K562 (cell line): ENCODE results near the gene GNL3. TPM values are rescaled to one million over a fixed set of nuclear protein-coding genes. Genes with fewer than 3 reads are reported as not detected.

Source experiments
- ATAC-seq: fragments of 200-7000 bp; cut with Tn5 transposase; 3 replicates; pipeline ENCODE4 v1.9.1; 2020; ENCODE audit warnings: moderate library complexity
- BruUV-seq: library from RNA; stranded (reverse); fragments of 400-500 nt; replicated peaks from 2 replicates; lab custom pipeline; 2021; lab: Mats Ljungman, UMichigan
- CTCF ChIA-PET: fragments of 300-600 bp; formaldehyde crosslinking; extraction: SDS; loops from one replicate; lab custom pipeline; 2021; ENCODE audit warnings: low intra/inter-chr PET ratio; lab: Yijun Ruan, JAX
- POLR2A ChIA-PET: fragments of 300-600, 350-650 bp; sonication (Branson Sonifier 250); formaldehyde crosslinking; extraction: SDS; loops from one replicate; lab custom pipeline; 2021; ENCODE audit warnings: antibody characterized with exemption, inconsistent platforms; lab: Yijun Ruan, JAX
- DNase-seq, 4 experiments: peaks; one replicate each; pipeline versions ENCODE4 v3.0.0 to v3.0.0-alpha.2; 2011 to 2018; ENCODE audit warnings: low spot score in 3 of 4, mixed read lengths in 3 of 4; ENCODE audit errors: extremely low read depth in 1 of 4
- FAIRE-seq: peaks from 2 replicates; lab custom pipeline; 2011; peaks lifted over from hg19 to GRCh38; lab: Jason Lieb, UNC
- H2AFZ ChIP-seq: 2 replicates; pipeline ENCODE4 v1.6.0; 2011; ENCODE audit warnings: low read depth, low read length, control low read depth, inconsistent platforms
- H3K27ac ChIP-seq: fragments of 200-600 bp; 3 replicates; pipeline ENCODE4 v1.8.0; 2011; ENCODE audit warnings: low read depth, mild to moderate bottlenecking, control low read depth, inconsistent platforms, low read length, moderate library complexity, mixed read lengths; ENCODE audit errors: extremely low read depth
- H3K27me3 ChIP-seq, 2 experiments: fragments of 300-600 bp in 1 of 2; 2 replicates in 1 of 2; 3 replicates in 1 of 2; pipeline versions ENCODE4 v1.6.0 to v1.8.0; 2011; ENCODE audit warnings: inconsistent platforms in 2 of 2, low read length in 2 of 2, mild to moderate bottlenecking in 1 of 2, mixed read lengths in 1 of 2, moderate library complexity in 1 of 2; ENCODE audit not compliant: control insufficient read depth in 2 of 2, insufficient read depth in 2 of 2
- H3K36me3 ChIP-seq: fragments of 300-600 bp; 3 replicates; pipeline ENCODE4 v1.8.0; 2011; ENCODE audit warnings: mild to moderate bottlenecking, low read length, inconsistent platforms; ENCODE audit not compliant: control insufficient read depth, insufficient read depth
- H3K4me1 ChIP-seq, 2 experiments: fragments of 200-600 bp in 1 of 2; replicated peaks in 1 of 2; 2 replicates in 1 of 2; 3 replicates in 1 of 2; pipeline versions ENCODE4 v1.5.1 to v1.8.0; 2011; ENCODE audit warnings: inconsistent platforms in 2 of 2, low read length in 2 of 2, mild to moderate bottlenecking in 1 of 2, mixed read lengths in 1 of 2, moderate library complexity in 1 of 2; ENCODE audit not compliant: control insufficient read depth in 2 of 2, insufficient read depth in 2 of 2
- H3K4me2 ChIP-seq: 2 replicates; pipeline ENCODE4 v1.6.1; 2011; ENCODE audit warnings: low read length, control low read depth, inconsistent platforms, mixed read lengths; ENCODE audit not compliant: insufficient read depth
- H3K4me3 ChIP-seq: fragments of 200-600 bp; sonication (generic), shearing (Covaris generic); 2 replicates; pipeline ENCODE4 v1.5.1; 2016; ENCODE audit warnings: control low read depth, inconsistent platforms
- H3K79me2 ChIP-seq: fragments of 200-600 bp; 3 replicates; pipeline ENCODE4 v1.8.0; 2011; ENCODE audit warnings: low read length, inconsistent platforms; ENCODE audit not compliant: control insufficient read depth, insufficient read depth
- H3K9ac ChIP-seq, 2 experiments: 2 replicates each; pipeline versions ENCODE4 v1.6.0 to v1.6.1; 2011; ENCODE audit warnings: low read depth in 2 of 2, low read length in 2 of 2, control low read depth in 1 of 2, inconsistent platforms in 1 of 2, mild to moderate bottlenecking in 1 of 2, mixed read lengths in 1 of 2; ENCODE audit not compliant: insufficient read depth in 1 of 2
- H3K9me1 ChIP-seq: one replicate; pipeline ENCODE4 v1.6.0; 2011; ENCODE audit warnings: inconsistent platforms, mild to moderate bottlenecking, low read length, moderate library complexity; ENCODE audit not compliant: control insufficient read depth, insufficient read depth
- H3K9me3 ChIP-seq: replicated peaks from 2 replicates; pipeline ENCODE4 v1.5.1; 2011; ENCODE audit warnings: low read depth, low read length, inconsistent platforms; ENCODE audit not compliant: control insufficient read depth, insufficient read depth
- H4K20me1 ChIP-seq: replicated peaks from 2 replicates; pipeline ENCODE4 v1.6.1; 2011; ENCODE audit warnings: low read length, inconsistent platforms, mixed read lengths; ENCODE audit not compliant: control insufficient read depth, insufficient read depth
- FOXK2 ChIP-seq, 2 experiments: fragments of 450-650 bp; IDR thresholded peaks in 1 of 2; conservative IDR thresholded peaks in 1 of 2; 2 replicates each; pipeline ENCODE4 v1.6.1; 2016; ENCODE audit warnings: low read depth in 2 of 2, mild to moderate bottlenecking in 1 of 2
- HEY1 ChIP-seq: fragments of 250-450 bp; sonication (Bioruptor Pico); IDR thresholded peaks from 2 replicates; pipeline ENCODE4 v1.5.0; 2020; ENCODE audit warnings: mild to moderate bottlenecking, moderate library complexity, borderline replicate concordance
- POLR2A ChIP-seq: fragments of 450-650 bp; conservative IDR thresholded peaks from 2 replicates; pipeline ENCODE4 v1.6.1; 2016
- ZNF24 ChIP-seq: fragments of 450-650 bp; IDR thresholded peaks from 2 replicates; pipeline ENCODE4 v1.6.1; 2016
- ZNF449 ChIP-seq: fragments of 250-450 bp; sonication (Bioruptor Pico); IDR thresholded peaks from 2 replicates; pipeline ENCODE4 v1.8.0; 2022; ENCODE audit warnings: moderate library complexity, mild to moderate bottlenecking, inconsistent platforms
- WGBS: fragments of 100-300 bp; shearing (Covaris generic); methylation state at CpG from one replicate; pipeline ENCODE4 v1.1.6; 2016; ENCODE audit warnings: low coverage, mixed read lengths; ENCODE audit not compliant: insufficient coverage; ENCODE audit errors: missing lambda C conversion rate; 5-methylcytosine and 5-hydroxymethylcytosine counted together
- in situ Hi-C: fragments of 300-500 bp; cut with MboI; formaldehyde crosslinking; loops from 4 replicates; pipeline ENCODE4 v1.15.0; 2018; ENCODE audit warnings: inconsistent platforms, mixed read lengths
- intact Hi-C: fragments of 100-400 bp; cut with micrococcal nuclease; formaldehyde crosslinking; loops from 2 replicates; pipeline ENCODE4 v1.14.2; 2022
- polyA plus RNA-seq, 8 experiments: library from polyadenylated mRNA; depleted of rRNA in 4 of 8; stranded (reverse) in 5 of 8; unstranded in 3 of 8; fragments of >200 nt; fragmentation: Nextera tagmentation in 2 of 8; fragmentation: Illumina TruSeq in 1 of 8; extraction: Ambion mirVana in 2 of 8; extraction: Trizol in 1 of 8; gene quantifications; 2 replicates each; pipeline versions ENCODE4 v1.2.1 to v1.2.3, GENCODE V29; 2011 to 2014; ENCODE audit warnings: inconsistent platforms in 1 of 8, missing spikeins in 1 of 8
- total RNA-seq, 7 experiments: library from RNA; depleted of rRNA in 6 of 7; stranded (reverse); fragments of >200 nt in 6 of 7; fragmentation: Illumina TruSeq in 2 of 7; extraction: Trizol in 2 of 7; gene quantifications; 2 replicates each; pipeline versions ENCODE4 v1.2.1 to v1.2.3, GENCODE V29; 2011 to 2021; ENCODE audit warnings: low replicate concordance in 1 of 7

The GNL3 gene
- total and polyA plus RNA-seq, 9 of the 15 experiments (the other 6 are each of a cell fraction or from before 2014, with no cell fraction given): 132 to 313 (median 220) TPM

- FAIRE-seq (no peak), DNase-seq (no peak), ATAC-seq (no peak)
- in situ Hi-C loops (no loop called here), intact Hi-C loops (no loop called here)
- Histone ChIP-seq H3K79me2 (peaks cover 2% of the 10 kb centered on the region; the same call in 1 of the 3 replicates), H2AFZ (no peak overlapping the region), H3K36me3 (peaks cover 58% of the 10 kb centered on the region), H3K27ac (no peak overlapping the region), H3K4me3 (no peak overlapping the region), H3K9me1 (no peaks in the 10 kb centered on the region), H3K4me2 (no peak overlapping the region), H4K20me1 (peaks cover 8% of the 10 kb centered on the region), H3K27me3 (no peaks in the 10 kb centered on the region), H3K9ac (no peak overlapping the region), H3K9me3 (no peaks in the 10 kb centered on the region), H3K4me1 (peaks cover 0 to 14% of the 10 kb centered on the region in 2 experiments; a peak in 2 of 5 replicates)
- CTCF ChIA-PET: no interaction called here
- BruUV-seq: no TSS peak
- 89% methylated on average over 3 of the region's 4 CpGs for WGBS
- POLR2A ChIA-PET: interaction anchor here (1.2 kb wide), 1 partner anchor 8 kb away, joined by 5 read pairs; no protein-coding TSS in a partner anchor
- TF ChIP-seq ZNF24: no peak
- TF ChIP-seq ZNF449 (CRISPR knock-in tag): no peak
- TF ChIP-seq POLR2A: peak; percentile 17; the same call in 1 of the 2 replicates
- no peak for TF ChIP-seq HEY1 (CRISPR knock-in tag)
- no peak for TF ChIP-seq FOXK2 (conservative IDR thresholded peaks at IDR 0.05 in 1 of 2, IDR thresholded peaks at IDR 0.05 in 1 of 2; ENCODE audit: low read depth in 2 of 2)
These were observed 11.8 kb downstream of the GNL3 start for GRCh38 chr3:52697632-52697965.
